ENCODE data around the gene PHC2. TPM values are rescaled to one million over a fixed set of nuclear protein-coding genes. Genes with fewer than 3 reads are reported as not detected.

Gene PHC2
- total RNA-seq, 2 experiments from 2014 or later, result 37.7 to 39.5 TPM

- ATAC-seq (ENCODE audit: poor library complexity) (no peak), DNase-seq (no peak)
- POLR2A ChIA-PET, result no interaction called here
- H3K4me3 Mint-ChIP-seq, result no peak overlapping the region
- no peaks in the 10 kb centered on the region for H3K9me3 Mint-ChIP-seq
- Histone ChIP-seq H3K4me1 (ENCODE audit: insufficient read depth, low read length) (no peaks in the 10 kb centered on the region), H3K27me3 (ENCODE audit: control insufficient read depth in 1 of 2, insufficient read depth in 2 of 2, low read length in 2 of 2) (no peaks in the 10 kb centered on the region), H3K36me3 (ENCODE audit: insufficient read depth, low read length) (no peaks in the 10 kb centered on the region), H3K27ac (ENCODE audit: low read depth in 1 of 2, low read length in 2 of 2) (no peak overlapping the region), H3K4me3 (ENCODE audit: low read length) (no peak overlapping the region), H3K9me3 (ENCODE audit: control insufficient read depth in 1 of 2, insufficient read depth in 1 of 2, low read length in 2 of 2) (no peaks in the 10 kb centered on the region)
- H3K36me3 Mint-ChIP-seq (ENCODE audit: low read depth), result no peaks in the 10 kb centered on the region
- no peaks in the 10 kb centered on the region for H3K4me1 Mint-ChIP-seq (ENCODE audit: low read depth)
- H3K27ac Mint-ChIP-seq, result no peak overlapping the region
- CTCF ChIA-PET, result no interaction called here
- intact Hi-C loops (cut with DNase I, micrococcal nuclease), result no loop called here
- TF ChIP-seq CTCF (IDR thresholded peaks at IDR 0.05), result no peak
- peaks cover 24% of the 10 kb centered on the region for H3K27me3 Mint-ChIP-seq
Measured at GRCh38 chr1:33438364-33439160, 7.7 kb upstream of the PHC2 start.

- CTCF ChIA-PET, result interaction anchor here (0.6 kb wide), 1 partner anchor 69 kb away, joined by 3 read pairs; no protein-coding TSS in a partner anchor
- H3K9me3 Mint-ChIP-seq, result no peaks in the 10 kb centered on the region
- ATAC-seq (ENCODE audit: poor library complexity), result no peak
Measured at GRCh38 chr1:33436557-33437285, 5.8 kb upstream of the PHC2 start.

More at GRCh38 chr1:33436557-33437285, 5.8 kb upstream of the PHC2 start:
- intact Hi-C loops (cut with DNase I, micrococcal nuclease), result no loop called here
- no peak for DNase-seq
- Mint-ChIP-seq H3K4me1 (ENCODE audit: low read depth) (no peaks in the 10 kb centered on the region), H3K4me3 (no peak overlapping the region), H3K27ac (no peak overlapping the region), H3K36me3 (ENCODE audit: low read depth) (no peaks in the 10 kb centered on the region), H3K27me3 (peaks cover 12% of the 10 kb centered on the region)
- no peak overlapping the region for H3K4me3 ChIP-seq (ENCODE audit: low read length)
- H3K27ac ChIP-seq (ENCODE audit: low read depth in 1 of 2, low read length in 2 of 2), result no peak overlapping the region
- POLR2A ChIA-PET, result no interaction called here
- no peaks in the 10 kb centered on the region for H3K9me3 ChIP-seq (ENCODE audit: control insufficient read depth in 1 of 2, insufficient read depth in 1 of 2, low read length in 2 of 2)
- H3K36me3 ChIP-seq (ENCODE audit: insufficient read depth, low read length), result no peaks in the 10 kb centered on the region
- H3K4me1 ChIP-seq (ENCODE audit: insufficient read depth, low read length), result no peaks in the 10 kb centered on the region
- no peaks in the 10 kb centered on the region for H3K27me3 ChIP-seq (ENCODE audit: control insufficient read depth in 1 of 2, insufficient read depth in 2 of 2, low read length in 2 of 2)
- no peak for TF ChIP-seq CTCF (IDR thresholded peaks at IDR 0.05)

All from CD4-positive, alpha-beta T cell (primary cell).